T-helper 2 cell treated with Interferon-gamma antibody and Interleukin-4, amounts not matched to agents 5 μg/mL and 100 μg/mL, for 36 hours (primary cell): ENCODE data around the gene TSHZ3.

Experiments
- DNase-seq: peaks from one replicate; pipeline ENCODE4 v3.0.0; 2021; ENCODE audit warnings: low spot score
- H3K27ac Mint-ChIP-seq: one replicate; pipeline ENCODE4 v1.8.0; 2021; ENCODE audit warnings: mild to moderate bottlenecking, mixed read lengths
- H3K27me3 Mint-ChIP-seq: one replicate; pipeline ENCODE4 v1.8.0; 2021; ENCODE audit warnings: low read depth, mixed read lengths
- H3K36me3 Mint-ChIP-seq: one replicate; pipeline ENCODE4 v1.8.0; 2021; ENCODE audit warnings: low read depth, mixed read lengths
- H3K4me1 Mint-ChIP-seq: one replicate; pipeline ENCODE4 v1.8.0; 2021; ENCODE audit warnings: low read depth, mixed read lengths
- H3K4me3 Mint-ChIP-seq: one replicate; pipeline ENCODE4 v1.8.0; 2022; ENCODE audit warnings: mild to moderate bottlenecking, moderate library complexity, mixed read lengths
- H3K9me3 Mint-ChIP-seq: one replicate; pipeline ENCODE4 v1.8.0; 2021; ENCODE audit warnings: mixed read lengths

Gene TSHZ3

DNA sequence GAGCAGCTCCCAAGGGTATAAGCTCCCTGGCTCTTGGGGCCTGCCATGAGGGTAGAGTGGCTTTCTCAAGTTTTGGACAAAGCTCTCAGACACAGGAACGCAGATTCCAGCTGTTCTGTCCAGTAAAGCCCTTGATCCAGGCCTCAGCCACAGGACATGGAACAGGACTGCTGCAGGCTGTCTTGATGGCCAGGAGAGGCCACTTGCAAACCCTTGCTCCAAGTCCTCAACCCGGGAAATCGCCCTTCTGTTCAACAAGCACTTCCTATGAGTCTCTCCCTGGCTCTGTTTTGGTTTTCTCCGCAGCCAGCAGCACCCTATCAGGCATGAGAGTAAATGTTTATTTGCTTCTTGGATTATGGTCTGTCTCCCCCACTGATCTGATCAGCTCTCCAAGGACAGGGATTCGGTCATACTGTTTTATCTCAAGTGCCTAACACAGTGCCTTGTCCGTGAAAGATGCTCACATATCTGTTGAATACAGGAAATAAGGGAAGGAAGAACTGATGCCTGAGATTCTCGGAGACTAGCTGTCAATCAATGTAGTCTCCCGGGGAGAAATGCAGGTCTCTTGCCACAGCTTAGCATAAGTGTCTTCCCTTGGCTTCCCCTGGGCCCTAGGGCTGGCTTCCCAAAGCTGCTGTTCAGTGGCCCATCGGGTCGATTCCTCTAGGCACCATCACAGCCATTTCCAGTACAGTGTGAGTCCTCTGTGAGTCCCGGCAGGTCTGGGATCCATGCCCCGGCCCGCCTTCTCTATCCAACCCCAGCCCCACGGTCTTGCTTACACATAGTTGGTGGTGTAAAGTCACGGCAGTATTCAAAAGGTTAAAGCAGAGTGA, 90.8 kb downstream of the TSHZ3 start:
- Mint-ChIP-seq H3K27me3 (peaks cover 6% of the 10 kb centered on the region), H3K27ac (no peak overlapping the region), H3K36me3 (no peaks in the 10 kb centered on the region), H3K4me3 (no peak overlapping the region), H3K4me1 (no peaks in the 10 kb centered on the region), H3K9me3 (no peaks in the 10 kb centered on the region)
- DNase-seq: no peak

DNA sequence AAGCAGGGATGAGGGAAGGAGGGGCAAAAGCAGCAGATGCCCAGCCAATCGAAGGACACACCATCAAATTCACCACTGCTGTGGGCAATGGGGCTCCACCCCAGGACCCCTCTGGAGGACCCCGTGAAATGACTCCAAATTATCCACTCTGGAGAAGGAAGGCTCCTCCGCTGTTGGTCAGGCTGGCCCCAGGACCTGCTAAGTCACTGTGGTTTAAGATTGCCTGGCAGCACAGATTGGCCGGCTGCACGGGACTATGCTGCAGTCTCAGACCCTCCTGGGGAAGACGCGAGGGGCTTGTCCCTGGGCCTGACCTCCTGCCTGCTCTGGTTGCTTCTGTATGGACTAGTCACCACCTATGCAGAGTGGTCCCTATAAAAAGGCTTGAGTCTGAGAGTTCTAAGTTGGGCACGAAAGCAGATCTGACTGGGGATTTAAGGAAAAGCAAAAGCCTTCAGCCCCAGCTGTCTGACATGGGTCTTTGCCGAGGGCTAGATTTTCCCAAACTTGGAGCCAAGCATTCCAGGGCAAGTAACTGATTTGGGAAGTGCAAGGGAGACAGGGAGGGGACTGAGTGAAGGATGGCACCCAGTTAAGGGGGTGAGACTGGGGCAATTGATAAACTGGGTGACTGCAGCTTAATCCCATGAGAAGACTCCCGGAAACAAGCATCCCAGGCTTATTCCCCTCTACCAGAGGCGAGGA, 91.7 kb downstream of the TSHZ3 start:
- H3K27ac Mint-ChIP-seq: no peak overlapping the region
- H3K27me3 Mint-ChIP-seq: peaks cover 6% of the 10 kb centered on the region
- DNase-seq: no peak

DNA sequence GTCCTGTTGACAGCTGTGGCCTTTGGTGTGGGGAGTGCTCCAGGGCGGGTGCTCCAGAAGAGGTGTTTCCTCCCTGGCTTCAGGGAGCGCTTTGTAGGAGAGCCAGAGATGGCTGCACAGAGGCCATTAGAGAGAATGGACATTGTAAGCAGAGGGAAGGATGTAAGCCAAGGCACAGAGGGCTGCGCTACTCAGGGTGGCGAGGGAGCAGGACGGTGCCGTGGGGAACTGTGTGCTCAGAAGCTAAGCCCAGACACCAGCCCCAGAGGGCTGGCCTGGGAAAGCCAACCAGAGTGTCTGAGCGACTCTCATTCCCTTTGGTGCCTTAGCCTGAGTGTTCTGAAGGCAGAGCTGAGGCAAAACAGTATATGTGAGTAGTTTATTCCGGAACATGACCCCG, 92.2 kb downstream of the TSHZ3 start:
- peaks cover 3% of the 10 kb centered on the region for H3K27me3 Mint-ChIP-seq
- H3K4me1 Mint-ChIP-seq: no peaks in the 10 kb centered on the region
- no peak overlapping the region for H3K4me3 Mint-ChIP-seq
- no peaks in the 10 kb centered on the region for H3K9me3 Mint-ChIP-seq
- H3K36me3 Mint-ChIP-seq: no peaks in the 10 kb centered on the region
- no peak for DNase-seq
- no peak overlapping the region for H3K27ac Mint-ChIP-seq

More for the DNA sequence above, 91.7 kb downstream of the TSHZ3 start:
- no peaks in the 10 kb centered on the region for H3K9me3 Mint-ChIP-seq
- H3K36me3 Mint-ChIP-seq: no peaks in the 10 kb centered on the region
- H3K4me1 Mint-ChIP-seq: no peaks in the 10 kb centered on the region
- no peak overlapping the region for H3K4me3 Mint-ChIP-seq

DNA sequence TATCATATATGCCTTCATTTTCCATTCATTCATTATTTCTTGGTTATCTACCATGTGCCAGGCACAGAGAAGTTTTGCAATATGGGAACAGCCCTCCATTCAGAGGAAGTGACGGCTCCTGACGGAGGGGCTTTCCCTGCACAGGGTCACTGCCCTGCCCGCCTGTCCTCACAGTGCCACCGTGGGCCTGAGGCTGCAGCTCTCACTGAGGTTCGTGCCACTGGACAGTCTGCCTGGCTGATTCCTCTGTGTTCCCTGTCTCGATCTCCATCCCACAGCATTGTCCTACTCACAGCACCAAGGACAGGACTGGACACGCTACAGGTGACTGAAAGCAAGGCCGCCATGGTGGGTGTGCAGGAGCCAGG, 92.7 kb downstream of the TSHZ3 start:
- peaks cover 3% of the 10 kb centered on the region for H3K27me3 Mint-ChIP-seq
- no peak for DNase-seq
- H3K27ac Mint-ChIP-seq: no peak overlapping the region
- H3K9me3 Mint-ChIP-seq: no peaks in the 10 kb centered on the region
- H3K4me3 Mint-ChIP-seq: no peak overlapping the region
- H3K4me1 Mint-ChIP-seq: no peaks in the 10 kb centered on the region
- no peaks in the 10 kb centered on the region for H3K36me3 Mint-ChIP-seq

DNA sequence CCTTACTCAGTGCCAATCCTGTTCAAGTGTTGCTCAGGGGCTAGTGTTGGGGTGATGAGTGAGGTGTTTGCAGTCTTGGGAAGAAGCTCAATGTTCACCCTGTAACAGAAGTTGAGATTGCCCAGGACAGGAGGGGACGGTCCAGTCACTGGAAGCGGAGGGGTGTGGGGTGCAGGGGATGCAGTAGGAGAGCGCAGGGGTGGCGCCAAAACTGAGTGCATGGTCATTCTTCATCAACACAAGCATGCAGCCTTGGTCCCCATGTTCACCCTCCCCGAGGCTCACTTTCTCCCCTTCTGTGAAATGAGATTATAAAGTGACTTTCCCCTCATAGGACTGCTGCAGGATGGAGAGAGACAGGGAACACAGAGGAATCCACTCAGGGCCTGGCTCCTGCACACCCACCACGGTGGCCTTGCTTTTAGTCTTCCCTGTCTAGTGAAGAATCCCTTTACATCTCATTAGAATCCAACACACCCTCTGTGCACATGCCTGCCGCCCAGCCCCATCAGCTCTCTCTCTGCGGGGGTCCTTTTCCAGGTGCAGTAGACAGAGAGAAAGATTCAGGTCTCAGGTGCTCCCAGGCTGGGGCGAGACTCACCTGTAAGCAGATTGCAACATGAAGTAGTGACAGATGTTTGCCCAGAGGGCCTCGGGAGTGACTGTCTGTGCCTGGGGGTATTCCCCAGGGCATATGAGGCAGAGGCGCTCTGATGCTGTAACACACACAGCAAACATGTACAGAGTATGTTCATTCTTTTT, 93.2 kb downstream of the TSHZ3 start:
- Mint-ChIP-seq H3K27ac (no peak overlapping the region), H3K9me3 (no peaks in the 10 kb centered on the region), H3K4me3 (no peak overlapping the region), H3K36me3 (no peaks in the 10 kb centered on the region), H3K4me1 (no peaks in the 10 kb centered on the region), H3K27me3 (peaks cover 2% of the 10 kb centered on the region)
- DNase-seq: no peak

DNA sequence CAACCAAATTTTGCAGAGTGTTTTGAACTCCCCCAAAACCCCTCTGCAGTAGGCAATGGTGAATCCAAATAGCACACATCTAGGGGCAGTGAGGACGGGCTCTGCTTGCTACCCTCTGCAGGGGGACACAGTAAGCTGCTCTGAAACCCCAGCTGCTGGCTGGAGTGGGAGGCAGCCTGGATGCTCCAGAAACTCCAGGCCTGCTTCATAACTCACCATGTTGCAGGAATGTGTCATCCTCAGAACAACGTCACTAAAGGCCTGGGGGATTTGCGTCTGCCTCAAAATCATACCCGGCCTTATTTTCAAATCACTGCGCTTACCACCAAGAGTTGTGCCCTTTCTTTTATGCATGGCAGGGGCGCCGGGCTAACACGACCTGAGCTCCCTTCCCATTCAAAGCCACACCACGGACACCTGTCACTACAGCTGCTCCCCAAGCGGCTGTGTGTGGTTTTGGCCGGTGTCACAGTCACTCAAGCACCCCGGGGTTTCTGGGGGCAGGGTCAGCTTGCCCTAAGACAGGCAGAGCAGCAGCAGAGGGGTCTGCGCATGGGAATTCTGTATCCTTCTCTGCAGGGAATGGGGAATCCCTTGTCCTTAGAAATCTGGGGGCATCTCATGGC, 93.9 kb downstream of the TSHZ3 start:
- no peaks in the 10 kb centered on the region for H3K4me1 Mint-ChIP-seq
- H3K36me3 Mint-ChIP-seq: no peaks in the 10 kb centered on the region
- H3K9me3 Mint-ChIP-seq: no peaks in the 10 kb centered on the region
- H3K27ac Mint-ChIP-seq: no peak overlapping the region
- H3K27me3 Mint-ChIP-seq: no peaks in the 10 kb centered on the region
- H3K4me3 Mint-ChIP-seq: no peak overlapping the region
- no peak for DNase-seq

DNA sequence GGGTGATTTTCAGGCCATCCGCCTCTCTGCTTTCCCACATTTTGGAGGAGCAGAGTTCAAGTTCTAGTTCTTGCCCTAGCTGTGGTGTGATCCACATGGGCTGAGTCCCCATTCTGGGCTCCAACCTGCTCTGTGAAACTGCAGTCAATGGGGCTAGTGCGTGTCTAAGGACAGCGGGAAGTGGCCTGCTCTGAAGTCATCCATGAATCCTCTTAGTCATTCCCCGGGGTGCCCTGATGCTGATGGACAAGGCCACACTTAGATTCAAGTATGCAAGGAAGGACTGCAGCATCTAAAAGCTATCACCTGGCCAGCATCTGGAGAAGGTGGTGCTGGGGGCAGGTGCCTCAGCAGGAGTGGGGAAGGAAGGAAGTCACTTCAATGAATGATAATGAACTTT, 94.6 kb downstream of the TSHZ3 start:
- Mint-ChIP-seq H3K27me3 (no peaks in the 10 kb centered on the region), H3K9me3 (no peaks in the 10 kb centered on the region), H3K36me3 (no peaks in the 10 kb centered on the region), H3K4me1 (no peaks in the 10 kb centered on the region), H3K27ac (no peak overlapping the region), H3K4me3 (no peak overlapping the region)
- DNase-seq: no peak

DNA sequence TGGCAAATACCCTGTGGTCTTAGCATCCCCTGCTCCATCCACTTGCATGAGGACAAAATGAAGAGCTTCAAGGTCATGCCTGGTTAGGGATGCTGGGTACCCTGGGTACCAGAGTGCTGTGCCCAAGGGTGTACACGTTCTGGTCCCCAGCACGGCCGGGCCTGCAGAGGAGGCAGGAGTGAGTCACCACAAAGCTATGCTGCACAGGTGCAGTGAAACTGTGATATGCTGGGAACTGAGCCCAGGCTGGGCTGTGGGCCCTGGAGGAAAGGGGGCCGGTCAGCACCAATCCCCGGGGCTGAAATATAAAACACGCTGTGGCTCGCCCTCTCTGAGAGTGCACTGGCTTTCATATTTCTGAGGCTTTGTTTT, 95.1 kb downstream of the TSHZ3 start:
- no peak overlapping the region for H3K27ac Mint-ChIP-seq
- no peaks in the 10 kb centered on the region for H3K4me1 Mint-ChIP-seq
- no peak for DNase-seq
- H3K9me3 Mint-ChIP-seq: no peaks in the 10 kb centered on the region
- no peak overlapping the region for H3K4me3 Mint-ChIP-seq
- no peaks in the 10 kb centered on the region for H3K27me3 Mint-ChIP-seq
- no peaks in the 10 kb centered on the region for H3K36me3 Mint-ChIP-seq

DNA sequence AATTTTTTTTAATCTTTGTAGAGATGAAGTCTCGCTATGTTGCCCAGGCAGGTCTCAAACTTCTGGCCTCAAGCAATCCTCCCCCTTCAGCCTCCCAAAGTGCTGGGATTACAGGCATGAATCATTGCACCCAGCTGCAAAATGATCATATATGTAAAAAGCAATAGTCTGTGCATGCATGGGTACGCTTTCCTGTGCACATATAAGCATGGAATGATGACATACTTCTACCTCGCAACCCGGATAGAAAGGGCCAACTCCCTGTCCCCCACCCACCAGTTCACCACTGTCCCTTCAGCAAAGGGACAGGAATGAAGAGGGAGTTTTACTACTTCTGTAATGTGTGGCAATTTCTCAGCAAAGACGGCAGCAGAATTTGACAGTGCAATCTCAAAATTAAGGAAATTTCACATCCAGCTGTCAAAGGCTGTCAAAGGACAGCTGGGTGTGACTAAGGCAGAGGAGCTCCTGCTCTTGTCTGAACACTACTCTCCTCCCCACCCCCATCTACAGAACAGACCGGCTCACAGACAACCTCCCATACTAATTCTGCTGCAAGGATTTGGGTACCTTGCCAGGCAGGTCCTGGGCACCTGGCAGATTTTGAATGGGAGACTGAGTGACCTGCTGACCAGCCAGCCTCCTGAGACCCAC, 95.6 kb downstream of the TSHZ3 start:
- H3K4me1 Mint-ChIP-seq: no peaks in the 10 kb centered on the region
- H3K27me3 Mint-ChIP-seq: no peaks in the 10 kb centered on the region
- no peaks in the 10 kb centered on the region for H3K9me3 Mint-ChIP-seq
- H3K27ac Mint-ChIP-seq: no peak overlapping the region
- H3K4me3 Mint-ChIP-seq: no peak overlapping the region
- DNase-seq: no peak
- H3K36me3 Mint-ChIP-seq: no peaks in the 10 kb centered on the region

DNA sequence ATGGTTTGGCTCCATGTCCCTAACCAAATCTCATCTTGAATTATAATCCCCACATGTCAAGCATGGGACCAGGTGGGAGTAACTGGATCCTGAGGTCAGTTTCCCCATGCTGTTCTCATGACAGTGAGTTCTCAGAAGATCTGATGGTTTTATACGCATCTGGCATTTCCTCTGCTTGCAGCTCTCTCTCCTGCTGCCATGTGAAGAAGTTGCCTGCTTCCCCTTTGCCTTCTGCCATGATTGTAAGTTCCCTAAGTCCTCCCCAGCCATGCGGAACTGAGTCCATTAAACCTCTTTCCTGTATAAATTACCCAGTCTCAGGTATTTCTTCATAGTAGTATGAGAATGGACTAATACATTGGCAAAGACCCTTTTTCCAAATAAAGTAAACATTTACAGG, 96.8 kb downstream of the TSHZ3 start:
- H3K36me3 Mint-ChIP-seq: no peaks in the 10 kb centered on the region
- no peaks in the 10 kb centered on the region for H3K27me3 Mint-ChIP-seq
- H3K27ac Mint-ChIP-seq: no peak overlapping the region
- no peak overlapping the region for H3K4me3 Mint-ChIP-seq
- no peak for DNase-seq
- H3K9me3 Mint-ChIP-seq: no peaks in the 10 kb centered on the region
- H3K4me1 Mint-ChIP-seq: no peaks in the 10 kb centered on the region

DNA sequence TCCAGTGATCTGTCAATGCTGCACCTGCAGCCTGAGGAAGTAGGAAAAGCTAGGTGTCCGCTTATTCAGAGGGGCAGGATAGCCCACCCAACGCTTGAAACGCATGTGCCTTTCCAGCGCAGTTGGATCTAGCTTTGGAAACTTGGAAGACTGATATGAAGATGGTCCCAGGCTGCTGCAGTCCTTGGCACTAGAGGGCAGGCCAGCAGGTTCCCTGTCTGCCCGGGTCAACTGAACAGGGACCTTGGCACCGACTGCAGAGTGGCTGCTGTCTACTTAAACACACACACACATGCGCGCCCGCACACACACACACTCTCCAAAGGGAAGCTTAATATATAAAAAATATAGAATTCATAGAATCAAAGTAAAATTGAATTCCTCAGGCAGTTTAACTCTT, 100.0 kb downstream of the TSHZ3 start:
- H3K4me1 Mint-ChIP-seq: no peaks in the 10 kb centered on the region
- DNase-seq: no peak
- no peak overlapping the region for H3K27ac Mint-ChIP-seq
- no peaks in the 10 kb centered on the region for H3K27me3 Mint-ChIP-seq
- no peak overlapping the region for H3K4me3 Mint-ChIP-seq
- no peaks in the 10 kb centered on the region for H3K36me3 Mint-ChIP-seq
- no peaks in the 10 kb centered on the region for H3K9me3 Mint-ChIP-seq

DNA sequence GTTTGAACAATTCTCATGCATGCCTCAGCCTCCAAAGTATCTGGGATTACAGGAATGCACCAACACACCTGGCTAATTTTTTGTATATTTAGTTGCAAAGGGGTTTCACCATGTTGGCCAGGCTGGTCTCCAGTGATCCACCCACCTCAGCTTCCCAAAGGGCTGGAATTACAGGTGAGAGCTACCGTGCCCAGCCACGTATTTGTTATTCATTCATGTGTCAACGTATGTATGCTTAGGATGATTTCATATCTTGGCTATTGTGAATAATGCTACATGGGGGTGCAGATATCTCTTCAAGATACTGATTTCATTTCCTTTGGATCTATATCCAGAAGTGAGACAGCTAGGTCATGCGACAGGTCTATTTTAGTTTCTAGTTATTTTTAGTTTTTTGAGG, 113.4 kb downstream of the TSHZ3 start:
- Mint-ChIP-seq H3K4me1 (no peaks in the 10 kb centered on the region), H3K4me3 (no peak overlapping the region), H3K27me3 (peaks cover 28% of the 10 kb centered on the region), H3K27ac (no peak overlapping the region), H3K36me3 (no peaks in the 10 kb centered on the region), H3K9me3 (no peaks in the 10 kb centered on the region)
- DNase-seq: no peak

DNA sequence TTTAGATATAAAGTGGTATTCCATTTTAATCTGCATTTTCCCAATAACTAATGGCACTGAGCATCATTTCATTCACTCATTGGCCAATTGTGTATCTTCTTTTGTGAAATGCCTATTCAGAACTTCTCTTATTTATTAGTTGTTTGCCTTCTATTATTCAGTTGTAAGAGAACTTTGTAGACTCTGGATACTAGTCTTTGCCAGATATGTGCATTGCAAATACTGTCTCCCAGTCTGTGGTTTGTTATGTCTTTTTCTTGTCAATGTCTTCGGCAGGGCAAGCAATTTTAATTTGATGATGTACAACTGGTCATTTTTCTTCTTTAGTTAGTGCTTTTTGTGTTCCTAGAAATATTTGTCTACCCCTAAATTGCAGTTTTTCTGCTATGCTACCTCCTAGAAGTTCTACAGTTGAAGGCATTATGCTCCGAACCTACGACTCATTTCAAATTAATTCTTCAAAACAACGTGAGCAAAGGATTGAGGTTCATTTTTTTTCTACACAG, 115.9 kb downstream of the TSHZ3 start:
- Mint-ChIP-seq H3K36me3 (no peaks in the 10 kb centered on the region), H3K9me3 (no peaks in the 10 kb centered on the region), H3K27ac (no peak overlapping the region), H3K27me3 (peaks cover 28% of the 10 kb centered on the region), H3K4me1 (no peaks in the 10 kb centered on the region), H3K4me3 (no peak overlapping the region)
- no peak for DNase-seq
